ENCODE data around the gene ADAT3. TPM values are rescaled to one million over a fixed set of nuclear protein-coding genes. Genes with fewer than 3 reads are reported as not detected.
A peak's percentile ranks its signal among the peaks of the same experiment; 100 is the strongest.

Gene ADAT3
- total RNA-seq, 3 donors from 2014 or later (not counting 1 experiment from before 2014, with no cell fraction given) = 13.0 to 20.9 (median 13.1) TPM

GRCh38 chr19:1863328-1863637 is 41.9 kb upstream of the ADAT3 start, which contains the start of gene KLF16:
KLF16 (minus strand) TSS chr19:1863579; CDS start chr19:1863497, 82 bp downstream.
- Histone ChIP-seq H3K4me3 (ENCODE audit: low read length) (peak within 1 kb of the TSS; percentile 73), H3K9me3 (ENCODE audit: control insufficient read depth, insufficient read depth, low read length) (no peaks in the 10 kb centered on the region), H3K27ac (ENCODE audit: low read length) (peak within 1 kb of the TSS; percentile 67), H3K4me1 (ENCODE audit: control insufficient read depth, insufficient read depth, low read length) (peaks cover 52% of the 10 kb centered on the region), H3K36me3 (ENCODE audit: control insufficient read depth, insufficient read depth, low read length) (no peaks in the 10 kb centered on the region), H3K27me3 (ENCODE audit: control insufficient read depth, insufficient read depth, low read length) (no peaks in the 10 kb centered on the region)
- intact Hi-C loops (cut with micrococcal nuclease) = loop anchor here (5.0 kb wide), 1 partner anchor 34 kb away; no protein-coding TSS in a partner anchor
- no peak for TF ChIP-seq CTCF (IDR thresholded peaks at IDR 0.05)
- Mint-ChIP-seq H3K4me1 (peaks cover 15 to 51% of the 10 kb centered on the region in 2 donors), H3K27me3 (ENCODE audit: low read depth in 2 of 2) (no peaks in the 10 kb centered on the region), H3K27ac (peak within 1 kb of the TSS; percentile 92), H3K4me3 (peak within 1 kb of the TSS; percentile 98), H3K9me3 (no peaks in the 10 kb centered on the region), H3K36me3 (no peaks in the 10 kb centered on the region)
- under 1% methylated on average over 63 of the region's 63 CpGs for WGBS (ENCODE audit: insufficient coverage)
- ATAC-seq = no peak
- DNase-seq = no peak

- no peaks in the 10 kb centered on the region for H3K27me3 ChIP-seq (ENCODE audit: control insufficient read depth, insufficient read depth, low read length)
- H3K36me3 Mint-ChIP-seq = no peaks in the 10 kb centered on the region
- peaks cover 18 to 48% of the 10 kb centered on the region in 2 donors for H3K4me1 Mint-ChIP-seq
- WGBS (ENCODE audit: insufficient coverage) = under 1% methylated on average over 115 of the region's 115 CpGs
- no peaks in the 10 kb centered on the region for H3K27me3 Mint-ChIP-seq (ENCODE audit: low read depth in 2 of 2)
- peak; percentile 90 to 96 for DNase-seq
- peak overlapping the region; percentile 78 for H3K4me3 Mint-ChIP-seq
- H3K4me1 ChIP-seq (ENCODE audit: control insufficient read depth, insufficient read depth, low read length) = peaks cover 48% of the 10 kb centered on the region
- TF ChIP-seq CTCF (IDR thresholded peaks at IDR 0.05) = no peak
- H3K27ac Mint-ChIP-seq = peak overlapping the region; percentile 46 to 77
- H3K9me3 ChIP-seq (ENCODE audit: control insufficient read depth, insufficient read depth, low read length) = no peaks in the 10 kb centered on the region
- peak overlapping the region; percentile 73 for H3K4me3 ChIP-seq (ENCODE audit: low read length)
- peak overlapping the region; percentile 67 for H3K27ac ChIP-seq (ENCODE audit: low read length)
- H3K36me3 ChIP-seq (ENCODE audit: control insufficient read depth, insufficient read depth, low read length) = peaks cover under 1% of the 10 kb centered on the region
- peak; percentile 73 to 90 (median 74) for ATAC-seq
- intact Hi-C loops (cut with micrococcal nuclease) = loop anchor here (1.0 to 5.0 kb wide), 2 partner anchors 12 to 33 kb away; no protein-coding TSS in a partner anchor
- H3K9me3 Mint-ChIP-seq = no peaks in the 10 kb centered on the region
These were observed 41.3 kb upstream of the ADAT3 start for GRCh38 chr19:1863638-1864479.

DNA sequence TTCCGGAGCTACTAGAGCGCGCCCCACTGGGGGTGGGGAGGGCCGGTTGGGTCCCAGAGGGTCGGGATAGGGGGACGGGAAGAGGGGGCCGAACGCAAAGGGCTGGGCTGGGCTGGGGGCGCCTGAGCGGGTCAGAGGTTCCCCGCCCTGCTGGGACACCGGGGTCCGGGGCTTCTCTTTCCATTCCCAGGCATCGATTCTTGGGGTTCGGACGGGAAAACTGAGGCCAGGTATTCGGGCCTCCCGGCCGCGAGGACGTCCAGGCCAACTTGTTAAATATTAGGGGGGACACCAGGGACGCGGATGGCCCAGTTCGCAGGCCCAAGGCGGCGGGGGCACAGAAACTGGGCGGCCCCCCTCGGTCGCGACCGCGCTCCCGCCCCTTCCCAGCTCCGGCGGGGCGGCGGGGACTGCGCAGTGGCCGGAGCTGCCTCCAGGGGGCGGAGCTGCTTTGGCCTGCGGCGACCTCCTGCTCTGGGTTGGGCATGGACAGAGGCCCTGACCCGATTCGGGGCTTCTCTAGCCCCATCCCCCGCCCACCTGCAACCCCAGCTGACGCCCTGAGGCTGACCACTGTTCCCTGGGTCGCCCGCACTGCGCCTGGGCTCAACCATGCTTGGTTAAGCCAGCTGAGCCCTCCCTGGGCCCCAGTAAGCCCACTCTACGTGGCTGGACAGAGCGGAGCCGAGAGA is 40.6 kb upstream of the ADAT3 start:
- Histone ChIP-seq H3K36me3 (ENCODE audit: control insufficient read depth, insufficient read depth, low read length) (peaks cover 2% of the 10 kb centered on the region), H3K9me3 (ENCODE audit: control insufficient read depth, insufficient read depth, low read length) (no peaks in the 10 kb centered on the region), H3K27ac (ENCODE audit: low read length) (peak overlapping the region; percentile 67), H3K27me3 (ENCODE audit: control insufficient read depth, insufficient read depth, low read length) (no peaks in the 10 kb centered on the region), H3K4me3 (ENCODE audit: low read length) (peak overlapping the region; percentile 73), H3K4me1 (ENCODE audit: control insufficient read depth, insufficient read depth, low read length) (peaks cover 48% of the 10 kb centered on the region)
- peak; percentile 70 to 75 for DNase-seq
- peak overlapping the region; percentile 78 for H3K4me3 Mint-ChIP-seq
- 2% methylated on average over 52 of the region's 52 CpGs for WGBS (ENCODE audit: insufficient coverage)
- intact Hi-C loops (cut with micrococcal nuclease) = loop anchor here (1.0 to 5.0 kb wide), 2 partner anchors 12 to 33 kb away; no protein-coding TSS in a partner anchor
- no peaks in the 10 kb centered on the region for H3K36me3 Mint-ChIP-seq
- TF ChIP-seq CTCF (IDR thresholded peaks at IDR 0.05) = peak; percentile 71
- no peaks in the 10 kb centered on the region for H3K9me3 Mint-ChIP-seq
- peaks cover 21 to 43% of the 10 kb centered on the region in 2 donors for H3K4me1 Mint-ChIP-seq
- no peaks in the 10 kb centered on the region for H3K27me3 Mint-ChIP-seq (ENCODE audit: low read depth in 2 of 2)
- H3K27ac Mint-ChIP-seq = peak overlapping the region; percentile 46 to 77
- ATAC-seq = peak; percentile 13 to 31 (median 23)
